HG02759 (cell line): Measurements from ENCODE around the gene DYNC2H1.
"Not testable (repeated sequence)": the region's sequence is repeated elsewhere in the genome, so short reads cannot be mapped to it uniquely, and the experiment has no call there.

Experiments
- ATAC-seq: cut with Tn5 transposase; IDR thresholded peaks from one replicate; pipeline ENCODE4 v1.9.1; 2021; ENCODE audit warnings: mild to moderate bottlenecking, moderate library complexity; ENCODE audit not compliant: unreplicated experiment

DYNC2H1 gene

DNA sequence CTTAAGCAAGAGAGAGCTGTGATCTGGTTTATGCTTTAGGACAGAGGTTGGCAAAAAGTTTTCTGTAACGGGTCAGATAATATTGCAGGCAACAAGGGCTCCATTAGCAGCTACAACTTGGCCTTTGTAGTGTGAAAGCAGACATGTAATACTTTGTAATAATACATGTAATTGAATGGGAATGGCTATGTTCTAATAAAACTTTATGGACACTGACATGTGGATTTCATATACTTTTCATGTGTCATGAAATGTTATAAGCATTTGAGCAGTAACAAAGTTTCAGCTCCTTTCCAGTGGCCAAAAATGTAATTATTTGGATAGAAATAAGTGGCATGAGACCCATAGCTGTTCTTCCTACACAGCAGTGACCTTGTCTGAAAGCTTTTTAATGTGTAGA lies 3.1 kb downstream of the DYNC2H1 start:
- no peak for ATAC-seq

DNA sequence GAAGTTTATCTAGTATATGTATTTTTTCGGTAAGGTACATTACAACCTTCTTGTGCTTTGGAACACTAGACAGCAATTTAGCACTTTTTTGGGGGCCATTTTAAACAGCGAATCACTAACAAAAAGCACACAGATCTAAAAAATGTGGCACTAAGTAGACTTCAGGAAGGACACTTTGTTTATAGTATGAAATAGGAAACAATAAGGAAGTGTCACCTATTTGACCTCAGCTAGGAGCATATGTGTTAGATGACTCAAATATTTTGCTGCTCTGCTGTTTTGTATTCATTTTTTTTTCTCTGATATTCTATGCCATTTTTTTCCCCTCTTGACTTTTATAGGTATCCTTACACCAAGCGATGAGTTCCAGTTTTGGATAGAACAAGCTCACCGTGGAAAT lies 5.6 kb downstream of the DYNC2H1 start:
- ATAC-seq = no peak

- ATAC-seq = no peak
These were observed 16.2 kb downstream of the DYNC2H1 start for GRCh38 chr11:103125462-103125861.

GRCh38 chr11:103141986-103142385 lies 32.8 kb downstream of the DYNC2H1 start:
- ATAC-seq = not testable (repeated sequence)

DNA sequence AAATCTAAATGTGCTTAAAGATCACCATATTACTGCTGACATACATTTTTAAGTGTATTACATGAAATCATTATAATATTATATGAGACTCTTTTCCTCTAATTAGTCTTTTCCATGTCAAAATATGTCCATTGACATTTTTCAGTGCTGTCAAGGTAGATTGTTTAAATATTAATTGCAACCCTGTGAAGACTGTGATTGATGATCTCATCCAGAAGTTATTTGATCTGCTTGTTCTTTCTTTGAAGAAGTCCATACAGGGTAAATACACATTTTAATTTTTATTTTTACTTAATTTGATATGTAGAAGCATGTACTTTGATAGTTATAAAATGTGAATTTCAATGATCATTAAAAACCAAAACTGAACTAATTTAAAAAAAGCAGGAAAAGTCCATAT lies 38.4 kb downstream of the DYNC2H1 start:
- no peak for ATAC-seq

DNA sequence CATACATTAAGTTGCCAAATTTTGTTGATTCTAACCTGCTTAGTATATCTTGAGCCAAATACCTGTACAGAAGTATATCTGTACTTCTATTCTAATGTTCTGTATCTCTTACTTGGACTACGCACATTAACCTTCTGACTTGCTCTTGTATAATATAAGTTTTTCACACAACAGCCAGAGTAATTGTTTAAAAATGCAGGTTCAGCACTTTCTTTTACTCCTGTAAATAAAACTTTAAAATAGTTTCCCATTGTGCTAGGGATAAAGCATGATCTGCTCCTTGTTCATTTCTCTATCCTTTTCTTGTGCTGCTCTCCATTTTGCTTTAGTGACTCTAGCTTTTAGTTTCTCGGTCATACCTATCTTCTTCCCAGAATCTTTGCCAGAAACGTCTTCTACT lies 48.3 kb downstream of the DYNC2H1 start:
- no peak for ATAC-seq

- ATAC-seq = no peak
These were observed 55.0 kb downstream of the DYNC2H1 start for GRCh38 chr11:103164093-103164796.

GRCh38 chr11:103167166-103167565 lies 57.9 kb downstream of the DYNC2H1 start:
- no peak for ATAC-seq

DNA sequence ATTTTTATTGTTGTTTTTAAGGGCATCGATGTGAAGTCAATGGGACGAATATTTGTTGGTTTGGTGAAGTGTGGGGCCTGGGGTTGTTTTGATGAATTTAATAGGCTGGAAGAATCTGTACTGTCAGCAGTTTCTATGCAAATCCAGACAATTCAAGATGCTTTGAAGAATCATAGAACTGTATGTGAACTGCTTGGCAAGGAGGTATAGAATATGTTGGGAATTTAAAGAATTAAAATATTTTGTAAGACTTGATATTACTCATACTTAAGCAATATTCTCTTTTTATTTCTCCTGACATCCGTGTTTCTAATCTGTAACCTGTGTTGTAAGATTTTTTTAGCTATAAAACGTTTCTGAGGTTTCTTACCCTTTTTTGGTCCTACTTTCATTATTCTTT lies 61.6 kb downstream of the DYNC2H1 start:
- no peak for ATAC-seq

DNA sequence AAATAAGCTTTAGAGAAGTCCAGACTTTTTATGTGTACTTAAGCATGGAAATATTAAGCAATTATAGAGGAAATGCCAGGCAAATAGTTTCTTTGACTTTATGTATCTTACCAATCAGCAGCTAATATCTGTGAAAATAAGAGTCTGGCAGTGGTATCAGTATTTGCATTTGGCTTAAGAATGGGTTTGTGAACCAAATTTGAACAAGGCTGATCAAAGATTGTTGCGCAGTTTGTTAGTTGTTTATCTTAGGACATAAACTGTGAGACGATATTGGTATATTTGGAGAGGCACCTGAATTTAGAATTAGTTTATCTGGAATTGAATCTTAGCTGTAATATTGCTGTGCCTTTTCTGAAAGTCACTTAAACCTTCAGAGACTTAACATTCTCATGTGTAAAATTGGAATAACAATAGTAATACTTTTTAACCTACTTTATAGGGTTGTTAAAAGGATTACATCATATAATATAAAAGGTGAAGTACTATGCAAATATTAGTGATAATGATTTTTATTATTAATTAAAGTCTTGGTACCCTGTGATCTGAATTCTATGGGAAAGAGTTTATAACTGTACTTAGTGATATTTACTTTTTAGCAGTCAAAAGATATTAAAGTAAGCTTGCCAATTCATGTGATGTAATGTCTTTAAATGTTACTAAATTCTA lies 66.4 kb downstream of the DYNC2H1 start:
- ATAC-seq = no peak

- ATAC-seq = no peak
These were observed 74.9 kb downstream of the DYNC2H1 start for GRCh38 chr11:103183981-103184611.

- no peak for ATAC-seq
These were observed 92.9 kb downstream of the DYNC2H1 start for GRCh38 chr11:103202048-103202651.

- no peak for ATAC-seq
These were observed 101.3 kb downstream of the DYNC2H1 start for GRCh38 chr11:103210543-103210942.

- ATAC-seq = no peak
These were observed 106.6 kb downstream of the DYNC2H1 start for GRCh38 chr11:103215812-103216211.

- no peak for ATAC-seq
These were observed 110.9 kb downstream of the DYNC2H1 start for GRCh38 chr11:103220133-103220532.

GRCh38 chr11:103222806-103223205 lies 113.6 kb downstream of the DYNC2H1 start:
- ATAC-seq = no peak

- ATAC-seq = no peak
These were observed 119.6 kb downstream of the DYNC2H1 start for GRCh38 chr11:103228807-103229206.

DNA sequence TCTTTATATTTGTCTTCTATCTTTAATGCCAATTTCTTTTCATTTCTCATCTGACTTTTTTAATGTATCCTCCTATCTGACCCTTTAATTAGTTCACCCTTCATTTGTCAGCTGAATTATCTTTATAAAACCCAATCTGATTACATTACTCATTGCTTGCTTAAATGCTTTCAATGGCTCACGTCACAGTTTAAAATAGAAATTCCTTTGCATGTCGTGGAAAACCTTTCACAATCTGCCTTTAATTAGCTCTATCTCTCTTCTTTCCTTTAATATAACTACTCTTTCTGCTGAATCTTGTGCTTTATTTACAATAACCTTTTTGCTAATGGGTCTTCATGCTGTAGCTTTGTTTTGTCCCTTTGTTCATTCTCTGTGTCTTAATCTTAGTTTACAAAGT lies 125.7 kb downstream of the DYNC2H1 start:
- ATAC-seq = no peak

GRCh38 chr11:103241574-103241973 lies 132.3 kb downstream of the DYNC2H1 start:
- no peak for ATAC-seq

GRCh38 chr11:103254123-103254522 lies 144.9 kb downstream of the DYNC2H1 start:
- no peak for ATAC-seq

- no peak for ATAC-seq
These were observed 148.1 kb downstream of the DYNC2H1 start for GRCh38 chr11:103257360-103257759.
